GM11168 (cell line): ENCODE data around the gene ATXN1.

Source experiments
- in situ Hi-C: fragments of 300-500 bp; cut with MboI; formaldehyde crosslinking; loops from one replicate; pipeline ENCODE4 v1.12.0; 2022; ENCODE audit warnings: low sequenced_read_pairs; ENCODE audit not compliant: unreplicated experiment

The ATXN1 gene

DNA sequence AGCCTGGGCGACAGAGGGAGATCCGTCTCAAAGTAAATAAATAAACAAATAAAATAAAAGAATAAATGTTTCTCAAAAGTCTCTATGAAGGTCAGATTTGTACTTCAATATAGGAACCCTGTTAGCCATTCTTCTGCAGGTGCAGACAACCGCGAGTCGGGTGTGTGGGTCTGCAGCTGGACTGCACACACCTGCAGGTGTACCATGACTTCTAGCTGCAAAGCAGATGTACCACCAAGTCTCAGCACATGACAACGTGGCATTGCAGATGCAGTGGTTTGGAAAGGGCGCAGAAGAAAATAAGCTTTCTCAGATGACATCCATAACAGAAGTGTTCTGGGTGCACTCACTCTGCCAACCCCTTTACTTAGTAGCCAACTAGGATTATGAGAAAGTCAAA is 239.7 kb downstream of the ATXN1 start:
- in situ Hi-C loops = no loop called here

DNA sequence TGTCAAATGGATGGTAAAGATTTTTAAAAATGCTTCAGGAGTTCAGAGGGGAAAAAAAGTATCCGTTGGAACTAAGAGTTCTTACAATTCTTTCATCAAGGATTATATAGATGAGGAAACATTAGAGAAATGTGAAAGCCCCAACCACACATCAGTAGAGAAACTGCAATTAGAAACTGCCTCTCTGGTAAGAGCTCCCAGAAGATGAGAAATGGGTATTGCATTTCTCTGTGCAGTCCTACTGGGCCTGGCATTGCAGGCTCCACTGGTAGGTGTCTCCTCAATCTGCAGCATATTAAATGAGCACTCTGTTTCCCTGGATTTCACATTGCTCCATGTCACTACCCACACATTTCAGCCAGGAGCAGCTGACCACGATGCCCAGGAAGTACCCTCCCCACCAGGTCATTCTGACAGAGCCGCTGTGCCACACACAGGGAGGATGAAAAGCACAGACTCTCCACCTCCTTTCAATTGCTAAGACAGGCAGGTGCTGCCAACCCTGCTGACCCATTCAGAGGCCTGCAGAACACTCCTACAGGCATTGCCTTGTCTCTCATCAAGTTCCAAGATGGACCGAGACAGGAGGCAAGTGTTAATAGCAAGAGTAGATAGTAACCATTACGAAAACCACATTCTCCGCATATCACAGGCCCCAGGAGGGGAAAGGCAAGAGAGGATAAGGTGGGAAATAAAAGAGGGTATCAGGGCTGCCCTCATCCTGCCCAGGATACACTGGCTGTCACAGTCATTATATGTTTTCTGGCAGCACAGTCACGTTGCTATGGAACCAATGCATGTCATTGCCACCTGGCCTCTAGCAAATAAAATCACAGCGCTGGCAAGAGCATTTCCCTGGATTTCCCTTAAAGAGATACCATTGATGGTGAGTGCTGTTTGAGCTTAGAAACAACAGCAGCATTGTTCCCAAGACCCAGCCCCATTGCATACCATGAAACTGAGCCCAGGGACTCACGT is 241.7 kb downstream of the ATXN1 start:
- in situ Hi-C loops = loop anchor here (10.0 kb wide), 1 partner anchor 235 kb away; no protein-coding TSS in a partner anchor

DNA sequence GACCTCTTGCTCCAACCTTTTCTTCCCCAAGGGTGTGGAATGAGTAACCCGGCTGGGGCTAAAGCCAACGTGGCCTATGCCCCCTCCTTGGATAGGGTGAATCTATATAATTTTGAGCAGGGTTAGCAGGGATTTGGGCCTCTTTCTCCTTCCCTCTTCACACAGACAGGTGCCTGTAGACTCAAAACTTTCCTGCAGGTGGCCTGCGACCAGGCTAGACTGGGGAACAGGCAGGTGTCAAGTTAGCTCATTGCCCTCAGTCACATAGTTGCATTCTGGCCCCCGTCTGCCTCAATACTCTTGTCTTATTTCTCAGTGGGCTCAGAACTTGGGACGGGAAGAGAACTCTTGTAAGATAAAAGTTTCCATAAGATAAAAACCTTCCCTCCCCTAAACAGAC is 243.0 kb downstream of the ATXN1 start:
- in situ Hi-C loops = loop anchor here (10.0 kb wide), 1 partner anchor 237 kb away; no protein-coding TSS in a partner anchor

DNA sequence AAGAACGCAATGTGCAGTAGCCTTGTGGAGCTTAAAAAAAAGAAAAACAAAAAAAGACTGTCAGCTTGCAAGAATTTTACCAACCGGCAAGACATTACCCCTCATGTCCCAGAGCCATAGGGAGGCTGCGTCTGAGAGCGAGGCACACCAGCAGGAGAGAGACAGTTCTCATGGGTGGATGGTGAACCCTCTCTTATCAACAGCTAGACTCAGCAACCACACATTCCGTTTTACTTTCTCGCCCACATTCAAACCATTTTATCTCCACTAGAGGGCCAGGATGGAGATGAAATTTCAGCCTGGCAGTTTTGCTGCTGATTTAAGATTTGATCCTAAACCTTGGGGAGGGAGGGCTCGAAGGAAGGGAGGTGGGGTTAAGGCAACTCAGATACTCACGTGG is 247.0 kb downstream of the ATXN1 start:
- in situ Hi-C loops = loop anchor here (10.0 kb wide), 1 partner anchor 241 kb away; no protein-coding TSS in a partner anchor

DNA sequence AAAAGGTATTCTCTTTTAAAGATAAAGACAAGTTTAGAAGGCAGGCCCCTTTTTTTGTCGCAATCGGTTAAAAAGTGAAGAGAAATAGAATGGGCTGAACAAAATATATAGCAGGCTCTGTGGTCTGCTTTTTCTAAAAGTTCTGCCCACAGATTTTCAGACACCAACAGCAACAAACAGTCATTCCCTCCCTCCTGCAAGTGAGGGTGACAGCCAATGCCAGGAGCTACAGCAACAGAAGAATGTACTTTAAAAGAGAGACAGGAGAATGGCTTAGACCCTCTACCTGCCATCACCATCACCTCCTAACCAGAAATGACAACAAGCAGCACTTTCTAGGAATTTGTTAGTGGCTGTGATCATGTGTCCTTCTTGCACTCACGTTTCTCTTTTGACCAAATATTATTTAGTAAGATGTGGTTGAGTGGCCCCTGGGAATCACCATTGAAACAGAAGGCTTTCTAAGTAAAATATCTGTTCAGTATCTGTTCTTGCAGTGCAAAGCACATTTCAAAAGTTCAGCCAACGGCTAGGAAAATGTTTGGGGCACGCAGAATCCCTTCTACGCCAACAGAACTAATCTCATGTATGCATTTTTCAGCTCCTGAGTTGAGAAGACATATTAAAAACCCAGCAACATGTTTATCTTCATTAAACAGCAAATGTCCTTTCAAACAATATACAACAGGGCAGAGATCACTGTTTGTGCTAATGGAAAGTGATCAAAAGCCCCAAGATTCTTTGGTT is 248.5 kb downstream of the ATXN1 start:
- in situ Hi-C loops = loop anchor here (10.0 kb wide), 1 partner anchor 242 kb away; no protein-coding TSS in a partner anchor

DNA sequence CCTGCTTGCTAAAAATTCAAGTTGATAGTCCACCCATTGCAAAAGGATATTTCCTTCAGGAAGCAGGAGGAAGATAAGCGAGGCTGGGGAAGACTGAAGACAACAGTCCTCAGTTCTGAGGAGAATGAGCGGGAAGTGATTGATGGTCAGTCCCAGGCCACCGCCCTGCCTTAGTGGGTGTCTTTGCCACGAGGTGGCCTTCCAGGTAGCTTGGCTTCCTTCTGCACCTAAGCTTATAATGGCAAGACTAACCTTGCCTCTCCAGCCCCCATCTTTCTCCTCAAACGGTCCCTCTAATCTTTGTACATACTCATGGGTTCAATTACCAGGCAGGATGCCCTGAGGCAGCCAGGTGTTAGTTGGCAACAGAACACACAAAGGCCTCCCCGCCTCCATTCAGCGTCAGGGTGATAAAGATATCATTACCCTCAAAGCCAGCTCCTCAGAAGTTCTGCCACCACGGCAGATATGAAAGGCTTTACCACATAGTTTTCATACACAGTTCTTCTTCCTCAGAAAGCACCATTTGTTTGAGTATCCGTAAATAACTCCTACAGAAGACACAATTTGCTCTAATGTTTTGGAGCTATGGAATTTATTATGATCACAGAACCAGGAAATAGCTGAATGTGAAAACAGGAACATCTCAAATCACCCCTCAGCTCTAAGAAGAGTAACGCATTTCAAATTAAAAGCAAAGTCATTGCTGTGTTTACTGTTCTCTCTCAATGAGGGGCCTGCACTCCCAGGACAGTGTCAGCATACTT is 249.4 kb downstream of the ATXN1 start:
- in situ Hi-C loops = loop anchor here (10.0 kb wide), 1 partner anchor 243 kb away; no protein-coding TSS in a partner anchor

DNA sequence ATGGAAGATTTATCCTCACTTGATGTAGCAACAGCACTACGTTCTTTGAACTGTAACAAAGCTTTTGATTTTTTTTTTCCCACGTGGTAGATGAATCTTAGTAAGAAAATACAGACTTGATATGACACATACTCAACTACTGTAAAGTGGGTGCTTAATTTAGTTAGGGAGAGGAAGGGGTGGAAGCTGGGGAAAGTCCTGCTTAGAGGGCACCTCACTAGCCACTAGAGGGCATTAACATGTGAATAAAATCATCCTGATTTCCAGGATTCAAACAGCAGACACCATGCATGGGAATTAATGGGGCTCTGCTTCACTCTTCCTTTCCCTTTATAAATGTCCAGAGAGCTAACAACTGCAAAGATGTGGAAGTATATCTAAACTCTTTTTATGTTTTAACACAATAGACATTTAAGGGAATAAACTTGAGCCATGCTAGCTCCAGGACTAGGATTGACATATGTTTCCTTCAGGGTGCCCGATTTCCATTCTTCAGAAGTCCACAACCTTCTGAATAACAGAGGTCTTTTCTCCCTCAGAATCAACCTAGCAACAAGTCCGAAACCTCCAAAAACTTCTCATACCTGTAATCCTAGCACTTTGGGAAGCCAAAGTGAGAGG is 250.1 kb downstream of the ATXN1 start:
- in situ Hi-C loops = loop anchor here (10.0 kb wide), 1 partner anchor 244 kb away; no protein-coding TSS in a partner anchor

DNA sequence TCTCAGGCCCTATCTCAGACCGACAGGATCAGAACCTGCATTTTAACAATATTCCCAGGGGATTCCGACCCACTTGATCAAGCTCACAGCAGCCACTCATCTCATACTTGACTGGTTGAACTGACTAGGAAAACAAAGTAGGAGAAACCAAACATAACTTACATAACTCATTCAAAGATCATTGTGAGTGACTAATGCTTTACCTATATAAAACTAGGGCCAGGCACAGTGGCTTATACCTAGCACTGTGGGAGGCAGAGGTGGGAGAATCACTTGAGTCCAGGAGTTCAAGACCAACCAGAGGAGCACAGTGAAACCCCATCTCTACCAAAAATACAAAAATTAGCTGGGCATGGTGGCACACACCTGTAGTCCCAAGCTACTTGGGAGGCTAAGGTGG is 251.0 kb downstream of the ATXN1 start:
- in situ Hi-C loops = loop anchor here (10.0 kb wide), 1 partner anchor 245 kb away; no protein-coding TSS in a partner anchor

DNA sequence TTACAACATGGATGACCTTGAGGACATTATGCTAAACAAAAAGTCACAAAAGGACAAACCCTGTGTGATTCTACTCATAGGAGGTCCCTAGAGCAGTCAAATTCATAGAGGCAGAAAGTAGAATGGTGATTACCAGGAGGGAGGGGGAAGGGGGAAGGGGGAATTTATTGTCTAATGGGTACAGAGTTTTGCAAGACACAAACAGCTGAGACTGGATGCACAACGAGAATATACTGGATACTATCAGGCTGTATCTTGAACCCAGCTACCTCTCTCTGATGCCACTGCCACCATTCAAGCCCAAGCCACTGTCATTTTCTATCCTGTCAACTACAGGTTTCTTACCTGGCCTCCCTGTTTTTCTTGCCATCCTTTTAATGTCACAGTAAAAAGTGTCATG is 252.3 kb downstream of the ATXN1 start:
- in situ Hi-C loops = no loop called here

DNA sequence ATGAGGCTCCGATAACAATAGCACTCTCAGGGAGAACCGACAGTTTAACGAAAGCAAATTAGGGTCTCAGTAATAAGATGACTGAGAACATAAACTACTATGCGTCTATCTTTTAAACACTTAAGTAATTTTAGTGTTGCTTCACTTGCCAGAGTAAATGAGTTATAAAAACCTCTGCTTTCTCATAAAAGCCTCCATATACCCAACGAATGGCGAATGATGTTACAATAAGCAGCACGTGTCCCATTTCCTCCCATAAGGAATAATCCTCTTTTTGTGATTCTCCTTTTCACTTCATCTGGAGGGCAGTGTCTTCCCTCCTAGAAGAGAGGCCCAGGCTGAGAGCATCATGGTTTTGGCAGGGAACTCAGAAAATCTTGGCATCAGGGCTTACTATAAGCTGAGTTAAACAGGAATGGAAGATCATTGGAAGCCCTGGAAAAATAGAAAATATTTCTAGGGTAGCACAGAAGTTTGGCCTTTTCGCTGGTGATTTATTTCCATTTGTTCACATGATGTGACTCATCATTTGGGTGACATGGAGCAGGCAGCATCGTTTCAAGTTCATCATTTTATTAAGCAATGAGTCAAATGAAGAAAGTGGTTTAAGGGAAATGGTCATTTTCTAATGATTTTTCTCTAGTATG is 255.4 kb downstream of the ATXN1 start:
- in situ Hi-C loops = no loop called here

DNA sequence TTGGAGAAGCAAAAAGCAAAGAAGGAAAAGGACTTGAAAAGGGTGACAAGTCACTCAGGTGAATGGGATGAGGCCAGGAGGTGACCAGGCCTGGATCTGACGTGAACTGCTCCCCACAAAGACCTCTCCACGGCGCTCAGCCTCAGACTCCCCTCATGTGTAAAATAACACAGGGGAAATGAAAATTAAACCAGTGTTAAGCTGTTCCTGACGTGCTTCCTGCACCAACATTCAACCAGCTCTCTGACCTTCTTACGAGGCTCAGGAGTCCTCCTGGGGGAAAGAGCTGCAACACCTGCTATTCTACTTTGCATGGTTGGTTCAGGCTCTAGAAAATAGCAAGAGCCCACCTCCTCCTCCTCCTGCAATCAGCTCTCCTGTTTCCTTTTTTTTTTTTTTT is 256.7 kb downstream of the ATXN1 start:
- in situ Hi-C loops = no loop called here

DNA sequence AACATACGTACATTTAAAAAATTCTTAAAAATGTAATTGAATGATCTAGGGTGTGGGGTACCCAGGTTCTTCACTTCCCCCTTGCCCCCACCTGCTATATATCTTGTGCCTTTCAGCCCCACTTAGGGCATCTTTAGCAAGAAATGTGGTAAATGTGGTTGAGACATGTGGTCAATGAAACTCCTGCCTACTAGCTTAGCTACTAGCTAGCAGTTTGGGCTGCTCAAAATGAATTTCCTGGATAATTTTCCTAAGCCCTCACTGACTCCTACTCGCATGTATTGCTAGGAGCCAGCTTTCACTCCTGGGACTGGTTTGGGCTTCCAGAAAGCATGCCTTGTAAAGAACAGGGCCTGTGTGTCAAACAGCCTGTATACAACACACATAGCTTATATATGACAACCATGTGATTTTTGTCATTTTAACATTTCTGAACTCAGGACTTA is 257.3 kb downstream of the ATXN1 start:
- in situ Hi-C loops = no loop called here

DNA sequence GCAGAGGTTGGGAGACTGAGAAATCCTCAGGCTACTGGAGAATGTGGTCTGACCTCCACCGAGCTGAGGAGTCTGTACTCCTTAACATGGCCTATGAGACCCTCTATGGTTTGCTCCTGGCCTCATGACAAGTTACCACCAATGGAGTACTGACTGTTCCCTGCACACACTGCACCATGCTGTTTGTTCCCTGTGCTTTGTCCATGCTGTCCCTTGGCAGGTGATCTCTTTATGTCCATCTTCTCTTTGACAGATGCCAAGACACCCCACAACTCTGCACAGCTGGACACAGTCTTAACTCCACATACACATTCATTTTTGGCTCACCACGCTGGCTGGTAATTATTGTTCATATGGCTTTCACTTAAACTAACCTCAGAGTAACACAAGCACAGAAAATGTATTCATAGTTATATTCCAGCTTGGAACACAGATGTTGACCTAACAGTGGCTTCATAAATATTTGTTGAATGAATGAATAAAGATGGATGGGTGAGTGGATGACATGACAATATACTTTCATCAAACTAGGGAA is 258.0 kb downstream of the ATXN1 start:
- in situ Hi-C loops = no loop called here

DNA sequence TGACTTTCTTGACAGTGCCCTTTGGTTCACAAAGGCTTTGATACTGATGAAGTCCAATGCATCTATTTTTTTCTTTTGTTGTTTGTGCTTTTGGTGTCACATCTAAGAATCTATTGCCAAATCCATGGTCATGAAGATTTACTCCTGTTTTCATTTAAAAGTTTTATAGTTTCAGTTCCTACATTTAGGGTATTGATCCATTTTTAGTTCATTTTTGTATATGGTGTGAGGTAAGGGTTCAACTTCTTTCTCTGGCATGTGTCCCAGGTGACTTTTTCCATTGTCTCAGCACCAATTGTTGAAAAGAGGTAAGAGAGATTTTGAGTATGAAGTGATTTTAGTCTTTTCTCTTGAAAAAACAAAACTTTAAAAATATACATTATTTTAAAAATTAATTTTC is 262.3 kb downstream of the ATXN1 start:
- in situ Hi-C loops = no loop called here

DNA sequence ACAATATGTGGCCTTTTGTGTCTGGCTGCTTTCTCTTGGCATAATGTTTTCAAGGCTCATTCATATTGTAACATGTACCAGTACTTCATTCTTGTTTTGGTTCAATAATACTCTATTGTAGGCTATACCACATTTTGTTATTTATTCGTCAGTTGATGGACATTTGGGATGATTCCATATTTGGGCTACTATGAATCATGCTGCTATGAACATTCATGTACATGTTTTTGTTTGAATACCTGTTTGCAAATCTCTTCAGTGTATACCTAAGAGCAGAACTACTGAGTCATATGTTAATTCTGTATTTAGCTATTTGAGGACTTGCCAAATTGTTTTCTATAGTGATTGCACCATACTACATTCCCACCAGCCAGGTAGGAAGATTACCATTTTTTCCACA is 263.0 kb downstream of the ATXN1 start:
- in situ Hi-C loops = no loop called here

DNA sequence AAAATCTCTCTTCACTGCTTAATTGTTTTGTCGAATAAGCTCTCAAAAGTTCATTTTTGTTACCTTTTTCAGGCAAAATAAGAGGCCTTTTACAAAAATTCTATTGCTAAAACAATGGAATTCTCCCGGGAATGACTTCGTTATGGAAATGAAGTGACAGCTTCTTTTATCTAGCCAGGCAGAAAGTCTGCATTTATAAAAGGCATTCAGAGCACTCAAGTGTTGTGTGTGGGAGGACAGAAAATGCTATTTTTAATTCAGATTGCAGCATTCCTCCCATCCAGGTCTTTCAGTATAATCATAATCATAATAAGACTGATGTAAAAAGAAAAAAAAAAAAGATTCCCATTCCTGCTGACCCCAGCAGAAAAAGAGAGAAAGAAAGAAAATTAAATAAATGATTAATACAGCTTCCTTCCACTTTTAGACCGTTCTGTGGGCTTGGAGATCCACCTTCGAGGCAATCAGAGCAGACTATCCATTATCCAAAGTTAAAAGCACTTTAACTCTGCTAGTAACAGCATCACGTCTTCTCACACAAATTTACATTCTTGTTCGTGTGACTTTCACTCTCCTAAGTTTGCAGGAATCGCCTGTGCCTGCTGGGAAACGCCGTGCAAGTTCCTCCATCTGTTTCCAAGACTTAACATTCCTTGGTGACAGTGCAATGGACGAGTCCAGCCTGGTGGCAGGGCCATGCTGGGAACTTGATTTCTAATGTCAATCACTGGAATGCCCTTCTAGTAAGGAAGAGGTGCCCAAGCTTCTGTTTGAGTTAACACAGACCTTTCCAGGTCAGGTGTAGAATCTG is 264.1 kb downstream of the ATXN1 start:
- in situ Hi-C loops = no loop called here

DNA sequence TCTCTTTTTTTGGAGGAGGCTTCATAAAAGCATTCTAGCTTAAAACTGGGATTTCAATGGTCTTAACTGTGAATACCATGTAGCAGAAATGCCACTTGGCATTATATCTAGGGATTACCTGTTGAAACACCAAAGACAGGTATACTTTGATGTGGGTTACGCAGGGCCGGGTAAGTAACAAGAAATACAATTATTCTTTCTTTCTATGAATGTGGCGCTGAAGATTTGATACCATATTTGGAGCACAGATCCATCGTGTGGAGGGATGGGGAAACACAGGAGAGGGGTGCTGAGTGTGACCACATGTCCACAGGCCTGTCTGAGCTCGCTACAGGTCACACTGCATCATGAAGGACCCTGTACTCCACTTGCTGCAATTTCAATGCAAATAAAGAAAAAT is 265.1 kb downstream of the ATXN1 start:
- in situ Hi-C loops = no loop called here

DNA sequence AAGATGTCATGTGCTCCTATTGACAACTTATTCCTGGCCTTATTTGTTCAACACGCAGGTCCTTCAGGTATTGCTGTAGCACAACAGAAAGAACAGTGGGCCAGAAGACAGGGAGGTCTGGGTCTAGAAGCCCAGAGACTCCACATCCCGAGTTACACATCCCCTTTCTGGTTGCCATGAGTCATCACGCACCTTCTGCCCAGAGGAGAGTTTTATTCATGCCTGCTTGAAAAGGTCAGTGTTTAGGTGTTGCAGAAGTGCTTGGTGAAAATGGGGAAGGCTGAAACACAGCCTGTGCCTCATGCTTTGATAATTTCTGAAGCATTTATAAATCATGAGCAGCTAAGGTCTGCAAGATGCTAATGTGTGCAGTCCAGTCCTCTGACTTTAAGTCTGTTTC is 266.5 kb downstream of the ATXN1 start:
- in situ Hi-C loops = no loop called here
